ENCODE results near the gene HMCN1. TPM values are rescaled to one million over a fixed set of nuclear protein-coding genes. Genes with fewer than 3 reads are reported as not detected.
A peak's percentile ranks its signal among the peaks of the same experiment; 100 is the strongest.
"Not testable (repeated sequence)": the region's sequence is repeated elsewhere in the genome, so short reads cannot be mapped to it uniquely, and the experiment has no call there.

The HMCN1 gene
- total RNA-seq, 1 donor from 2014 or later = 8.9 TPM

DNA sequence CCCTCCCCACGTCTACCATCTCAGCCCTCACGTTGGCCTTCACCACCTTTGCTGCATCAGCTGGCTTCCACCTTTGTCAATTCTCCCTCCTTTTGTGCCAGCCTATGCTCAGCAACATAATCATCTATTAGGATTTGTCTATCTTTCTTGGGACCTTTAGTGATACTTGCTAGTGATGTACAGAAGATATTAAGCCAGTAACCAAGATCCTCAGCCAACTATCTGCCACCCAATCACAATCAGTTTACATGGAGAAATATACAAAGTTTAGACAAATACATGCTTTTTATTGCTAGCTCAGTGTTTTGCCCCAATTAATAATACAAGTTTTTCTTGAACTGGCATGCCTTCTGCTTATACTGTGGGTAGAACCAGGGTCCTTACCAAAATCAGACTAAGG, 468.6 kb downstream of the HMCN1 start:
- Histone ChIP-seq H3K9me3 (replicated peaks) (no peaks in the 10 kb centered on the region), H3K27ac (replicated peaks) (peak overlapping the region; percentile 30), H3K36me3 (no peaks in the 10 kb centered on the region), H3K4me3 (no peak overlapping the region), H3K27me3 (ENCODE audit: low read depth) (no peaks in the 10 kb centered on the region), H3K4me1 (no peaks in the 10 kb centered on the region)
- no peak for DNase-seq
- TF ChIP-seq, protein P1, sequence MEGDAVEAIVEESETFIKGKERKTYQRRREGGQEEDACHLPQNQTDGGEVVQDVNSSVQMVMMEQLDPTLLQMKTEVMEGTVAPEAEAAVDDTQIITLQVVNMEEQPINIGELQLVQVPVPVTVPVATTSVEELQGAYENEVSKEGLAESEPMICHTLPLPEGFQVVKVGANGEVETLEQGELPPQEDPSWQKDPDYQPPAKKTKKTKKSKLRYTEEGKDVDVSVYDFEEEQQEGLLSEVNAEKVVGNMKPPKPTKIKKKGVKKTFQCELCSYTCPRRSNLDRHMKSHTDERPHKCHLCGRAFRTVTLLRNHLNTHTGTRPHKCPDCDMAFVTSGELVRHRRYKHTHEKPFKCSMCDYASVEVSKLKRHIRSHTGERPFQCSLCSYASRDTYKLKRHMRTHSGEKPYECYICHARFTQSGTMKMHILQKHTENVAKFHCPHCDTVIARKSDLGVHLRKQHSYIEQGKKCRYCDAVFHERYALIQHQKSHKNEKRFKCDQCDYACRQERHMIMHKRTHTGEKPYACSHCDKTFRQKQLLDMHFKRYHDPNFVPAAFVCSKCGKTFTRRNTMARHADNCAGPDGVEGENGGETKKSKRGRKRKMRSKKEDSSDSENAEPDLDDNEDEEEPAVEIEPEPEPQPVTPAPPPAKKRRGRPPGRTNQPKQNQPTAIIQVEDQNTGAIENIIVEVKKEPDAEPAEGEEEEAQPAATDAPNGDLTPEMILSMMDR (IDR thresholded peaks at IDR 0.05; ENCODE audit: borderline replicate concordance) = no peak
- intact Hi-C loops (cut with micrococcal nuclease) = no loop called here

DNA sequence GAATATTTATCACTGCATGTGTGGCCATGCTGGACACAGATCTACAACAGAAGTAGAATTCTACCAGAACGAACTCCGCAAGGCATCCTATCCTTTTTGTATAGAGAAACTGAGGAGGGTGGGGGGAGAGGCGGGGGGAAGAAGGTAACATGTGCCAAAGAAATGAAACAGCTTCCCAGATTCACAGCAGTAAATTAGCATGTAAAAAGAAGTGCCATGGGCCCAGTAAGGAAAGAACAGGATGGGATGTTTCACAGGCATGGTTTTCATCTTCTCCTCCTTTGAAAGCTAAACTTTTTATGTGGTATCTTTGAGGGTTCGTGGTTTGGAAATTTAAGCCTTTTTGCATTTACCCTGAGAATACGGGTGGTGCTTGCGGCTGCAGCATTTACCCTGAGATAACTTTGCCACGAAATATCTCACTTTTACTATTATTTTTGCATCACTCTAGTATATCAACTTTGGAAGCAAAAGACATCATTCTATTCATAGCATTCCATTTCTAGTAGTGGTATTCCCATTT, 471.9 kb downstream of the HMCN1 start:
- Histone ChIP-seq H3K27ac (replicated peaks) (no peak overlapping the region), H3K9me3 (replicated peaks) (no peaks in the 10 kb centered on the region), H3K4me1 (peaks cover 8% of the 10 kb centered on the region), H3K36me3 (no peaks in the 10 kb centered on the region), H3K4me3 (no peak overlapping the region), H3K27me3 (ENCODE audit: low read depth) (no peaks in the 10 kb centered on the region)
- intact Hi-C loops (cut with micrococcal nuclease) = no loop called here
- no peak for DNase-seq
- TF ChIP-seq, protein P1 (IDR thresholded peaks at IDR 0.05; ENCODE audit: borderline replicate concordance) = no peak

DNA sequence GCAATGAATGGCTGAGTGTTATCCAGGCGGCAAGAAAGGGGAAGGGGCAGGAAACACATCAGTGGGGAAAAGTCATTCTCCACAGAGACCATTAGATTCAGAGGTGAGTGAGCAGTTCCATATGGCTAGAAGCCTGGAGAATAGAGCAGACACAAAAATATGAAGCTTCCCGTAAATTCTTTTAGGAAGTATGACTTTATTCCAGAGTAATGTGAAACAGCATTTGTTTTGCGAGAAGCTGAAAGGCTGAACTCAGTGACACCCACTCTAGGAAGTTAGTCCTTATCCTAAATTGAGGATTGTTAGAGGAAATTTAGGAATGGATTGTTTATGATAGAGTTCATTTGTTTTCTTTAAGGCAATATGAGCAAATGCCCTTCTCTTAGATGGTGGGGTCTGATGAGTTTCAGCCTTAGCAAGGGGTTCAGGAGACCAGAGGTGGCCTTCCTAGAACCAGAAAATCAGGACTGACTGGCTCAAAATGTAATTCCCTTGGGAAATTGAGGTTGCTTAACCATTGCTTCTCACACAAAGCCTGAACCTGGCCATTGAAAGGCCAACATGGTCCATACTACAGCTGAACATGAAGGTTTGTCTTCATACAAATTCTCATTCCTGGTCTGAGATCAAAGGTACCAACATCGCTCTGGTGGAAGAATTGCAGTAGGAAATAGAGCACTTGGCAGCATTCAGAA, 473.3 kb downstream of the HMCN1 start:
- H3K9me3 ChIP-seq (replicated peaks) = no peaks in the 10 kb centered on the region
- intact Hi-C loops (cut with micrococcal nuclease) = no loop called here
- peak overlapping the region; percentile 47 for H3K27ac ChIP-seq (replicated peaks)
- TF ChIP-seq, protein P1 (IDR thresholded peaks at IDR 0.05; ENCODE audit: borderline replicate concordance) = no peak
- no peak overlapping the region for H3K4me3 ChIP-seq
- no peak for DNase-seq
- peaks cover 8% of the 10 kb centered on the region for H3K4me1 ChIP-seq
- H3K27me3 ChIP-seq (ENCODE audit: low read depth) = no peaks in the 10 kb centered on the region
- H3K36me3 ChIP-seq = no peaks in the 10 kb centered on the region

DNA sequence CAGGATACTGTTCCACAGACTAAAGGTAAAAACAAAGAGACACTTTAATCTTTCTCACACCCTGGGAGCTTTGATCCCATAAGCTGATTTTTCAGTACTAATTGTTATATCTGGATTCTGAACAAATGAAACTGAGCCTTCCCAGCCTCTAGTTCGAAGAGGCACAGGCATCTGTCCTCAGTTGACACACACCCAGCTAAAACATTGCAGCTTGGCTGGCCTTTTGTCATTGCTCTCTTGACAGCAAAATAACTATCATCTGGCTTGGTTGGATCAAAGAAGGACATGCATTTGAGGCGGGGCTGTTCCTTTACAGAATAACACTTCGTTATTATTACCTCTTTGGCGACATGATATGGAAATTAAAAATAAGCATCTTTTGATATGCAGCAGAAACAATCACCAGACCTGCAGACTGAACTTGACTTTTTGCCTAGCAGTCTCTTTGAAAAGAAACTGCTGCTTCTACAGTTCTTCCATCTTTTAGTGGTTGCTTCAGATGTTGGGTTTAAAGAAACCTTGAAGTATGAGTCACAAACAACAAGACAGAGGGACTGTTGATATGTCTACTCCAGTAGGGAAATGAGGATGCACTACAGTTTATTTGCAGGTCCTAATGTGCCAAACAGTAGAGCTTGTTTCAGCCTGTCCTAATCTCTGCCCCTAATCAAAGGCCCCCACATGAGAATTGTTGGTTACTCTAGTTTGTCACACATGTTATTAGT, 474.4 kb downstream of the HMCN1 start:
- H3K27ac ChIP-seq (replicated peaks) = peak overlapping the region; percentile 47

DNA sequence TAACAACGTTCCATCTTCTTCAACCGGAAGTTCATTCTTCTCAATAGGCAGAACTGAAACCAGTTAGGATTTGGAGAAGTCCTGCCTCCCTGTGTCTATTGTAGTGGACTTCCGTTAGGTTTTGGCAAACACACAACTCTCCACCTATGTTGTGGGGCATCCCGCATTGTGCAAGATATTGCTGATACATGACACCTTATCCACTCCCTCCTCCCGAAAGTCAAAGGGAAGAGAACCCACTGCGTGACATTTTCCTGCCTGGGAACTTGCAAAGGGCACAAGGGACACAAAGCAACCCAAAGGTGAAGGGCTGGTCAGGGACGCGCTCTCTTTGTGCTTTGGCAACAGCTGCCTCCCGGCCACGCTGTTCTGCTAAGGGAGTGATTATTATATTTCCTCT, 476.1 kb downstream of the HMCN1 start:
- Histone ChIP-seq H3K4me1 (peaks cover 8% of the 10 kb centered on the region), H3K27me3 (ENCODE audit: low read depth) (no peaks in the 10 kb centered on the region), H3K27ac (replicated peaks) (no peak overlapping the region), H3K4me3 (no peak overlapping the region), H3K9me3 (replicated peaks) (no peaks in the 10 kb centered on the region), H3K36me3 (no peaks in the 10 kb centered on the region)
- intact Hi-C loops (cut with micrococcal nuclease) = loop anchor here (5.0 kb wide), 2 partner anchors 398 to 488 kb away; no protein-coding TSS in a partner anchor
- TF ChIP-seq, protein P1 (IDR thresholded peaks at IDR 0.05; ENCODE audit: borderline replicate concordance) = no peak
- no peak for DNase-seq

More for the DNA sequence above, 474.4 kb downstream of the HMCN1 start:
- no peak for DNase-seq
- H3K36me3 ChIP-seq = no peaks in the 10 kb centered on the region
- H3K27me3 ChIP-seq (ENCODE audit: low read depth) = no peaks in the 10 kb centered on the region
- peaks cover 8% of the 10 kb centered on the region for H3K4me1 ChIP-seq
- TF ChIP-seq, protein P1 (IDR thresholded peaks at IDR 0.05; ENCODE audit: borderline replicate concordance) = no peak
- intact Hi-C loops (cut with micrococcal nuclease) = no loop called here
- no peaks in the 10 kb centered on the region for H3K9me3 ChIP-seq (replicated peaks)
- H3K4me3 ChIP-seq = no peak overlapping the region

DNA sequence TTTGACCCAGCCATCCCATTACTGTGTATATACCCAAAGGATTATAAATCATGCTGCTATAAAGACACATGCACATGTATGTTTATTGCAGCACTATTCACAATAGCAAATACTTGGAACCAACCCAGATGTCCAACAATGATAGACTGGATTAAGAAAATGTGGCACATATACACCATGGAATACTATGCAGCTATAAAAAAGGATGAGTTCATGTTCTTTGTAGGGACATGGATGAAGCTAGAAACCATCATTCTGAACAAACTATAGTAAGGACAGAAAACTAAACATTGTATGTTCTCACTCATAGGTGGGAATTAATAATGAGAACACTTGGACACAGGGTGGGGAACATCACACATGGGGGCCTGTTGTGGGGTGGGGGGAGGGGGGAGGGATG, 477.4 kb downstream of the HMCN1 start:
- intact Hi-C loops (cut with micrococcal nuclease) = loop anchor here (5.0 kb wide), 2 partner anchors 399 to 489 kb away; no protein-coding TSS in a partner anchor

More for the DNA sequence above, 477.4 kb downstream of the HMCN1 start:
- not testable (repeated sequence) for H3K27ac ChIP-seq (replicated peaks); H3K36me3 ChIP-seq; H3K4me3 ChIP-seq; H3K27me3 ChIP-seq (ENCODE audit: low read depth); H3K4me1 ChIP-seq; H3K9me3 ChIP-seq (replicated peaks); DNase-seq
